Testis (tissue), 3 donors: ENCODE data around the gene HNRNPA1. TPM values are rescaled to one million over a fixed set of nuclear protein-coding genes. Genes with fewer than 3 reads are reported as not detected.
"Not testable (repeated sequence)": the region's sequence is repeated elsewhere in the genome, so short reads cannot be mapped to it uniquely, and the experiment has no call there.

Source experiments
- DNase-seq: peaks from one replicate; pipeline ENCODE4 v3.0.0-alpha.2; 2019
- H3K27ac ChIP-seq, 2 donors: fragments of 200-600 bp; sonication (generic); one replicate each; pipeline ENCODE4 v1.5.1; 2019
- H3K27me3 ChIP-seq: fragments of 200-600 bp; sonication (generic); one replicate; pipeline ENCODE4 v1.5.1; 2019
- H3K36me3 ChIP-seq: fragments of 200-600 bp; sonication (generic); one replicate; pipeline ENCODE4 v1.5.1; 2017; ENCODE audit warnings: low read depth; ENCODE audit errors: missing control alignments
- H3K4me1 ChIP-seq: fragments of 200-600 bp; sonication (generic); one replicate; pipeline ENCODE4 v1.5.1; 2019
- H3K4me3 ChIP-seq, 2 donors: fragments of 200-600 bp; sonication (generic); one replicate each; pipeline ENCODE4 v1.5.1; 2017 to 2019
- H3K9me3 ChIP-seq: fragments of 200-600 bp; sonication (generic); one replicate; pipeline ENCODE4 v1.5.1; 2017
- CTCF ChIP-seq, 3 experiments: fragments of 450-650 bp in 2 of 3; fragments of 200-600 bp in 1 of 3; sonication (generic) in 1 of 3; IDR thresholded peaks; one replicate each; pipeline ENCODE4 v1.5.1; 2016 to 2019; ENCODE audit warnings: antibody characterized with exemption in 3 of 3, mild to moderate bottlenecking in 2 of 3, moderate library complexity in 1 of 3
- POLR2A ChIP-seq: fragments of 450-650 bp; IDR thresholded peaks from one replicate; pipeline ENCODE4 v1.6.1; 2017; ENCODE audit warnings: antibody characterized with exemption, mild to moderate bottlenecking, moderate library complexity
- WGBS, 2 donors: methylation state at CpG; one replicate each; pipeline ENCODE4 v1.1.5; 2018; 5-methylcytosine and 5-hydroxymethylcytosine counted together
- intact Hi-C: fragments of 100-400 bp; cut with DNase I; formaldehyde crosslinking; loops from one replicate; pipeline ENCODE4 v1.15.1; 2023; ENCODE audit warnings: low total_unique reads
- polyA plus RNA-seq: library from polyadenylated mRNA; stranded (reverse); fragments of 350-450 nt; fragmentation: Illumina TruSeq; extraction: RNeasy Lipid Tissue Mini Kit (QIAGEN cat#74804); gene quantifications from one replicate; pipeline ENCODE4 v1.2.3, GENCODE V29; 2014; ENCODE audit warnings: low read depth, low replicate concordance; ENCODE audit not compliant: insufficient read depth
- total RNA-seq, 2 donors: library from RNA; depleted of rRNA; stranded (reverse); fragments of >200 nt; gene quantifications; one replicate each; pipeline ENCODE4 v1.2.3, GENCODE V29; 2016

The HNRNPA1 gene
- total and polyA plus RNA-seq, 3 donors from 2014 or later = 250 to 534 (median 293) TPM

GRCh38 chr12:54324617-54325441 lies 44.3 kb downstream of the HNRNPA1 start, which contains the start of gene COPZ1:
Gene COPZ1 (plus strand): TSS chr12:54325131. CDS start chr12:54325164, 33 bp downstream.
- DNase-seq = peak; percentile 98
- no peaks in the 10 kb centered on the region for H3K9me3 ChIP-seq
- TF ChIP-seq CTCF (IDR thresholded peaks at IDR 0.05) (peak; percentile 59 to 85 (median 62)), POLR2A (peak; percentile 70)
- H3K27me3 ChIP-seq = no peaks in the 10 kb centered on the region
- peak within 1 kb of the TSS; percentile 84 to 91 for H3K27ac ChIP-seq
- peak within 1 kb of the TSS; percentile 68 to 73 for H3K4me3 ChIP-seq
- WGBS, 2 donors = 2 to 6% methylated on average over 12 to 34 of the region's 34 CpGs
- H3K4me1 ChIP-seq = peaks cover 12% of the 10 kb centered on the region
- H3K36me3 ChIP-seq = no peaks in the 10 kb centered on the region
- intact Hi-C loops = no loop called here

- DNase-seq, intact Hi-C loops, H3K27me3 ChIP-seq, H3K36me3 ChIP-seq, H3K9me3 ChIP-seq: not testable (repeated sequence)
- Histone ChIP-seq H3K27ac (peak overlapping the region; percentile 84 to 91), H3K4me1 (peaks cover 17% of the 10 kb centered on the region), H3K4me3 (peak overlapping the region; percentile 68 to 73)
- WGBS, 2 donors = 29 to 36% methylated on average over 22 of the region's 22 CpGs
Observed at GRCh38 chr12:54325442-54326109, 45.0 kb downstream of the HNRNPA1 start.

- WGBS, 2 donors = 79 to 83% methylated on average over 6 of the region's 6 CpGs
- Histone ChIP-seq H3K27me3 (no peaks in the 10 kb centered on the region), H3K4me3 (no peak overlapping the region), H3K36me3 (no peaks in the 10 kb centered on the region), H3K27ac (no peak overlapping the region), H3K4me1 (peaks cover 17% of the 10 kb centered on the region), H3K9me3 (no peaks in the 10 kb centered on the region)
- intact Hi-C loops = no loop called here
- no peak for DNase-seq
- TF ChIP-seq CTCF (IDR thresholded peaks at IDR 0.05) (no peak), POLR2A (no peak)
Observed at GRCh38 chr12:54328595-54329337, 48.2 kb downstream of the HNRNPA1 start.

GRCh38 chr12:54329759-54330158 lies 49.2 kb downstream of the HNRNPA1 start:
- DNase-seq = no peak
- H3K4me3 ChIP-seq = no peak overlapping the region
- H3K27me3 ChIP-seq = no peaks in the 10 kb centered on the region
- no peaks in the 10 kb centered on the region for H3K36me3 ChIP-seq
- WGBS, 2 donors = 55 to 71% methylated on average over 5 of the region's 5 CpGs
- peaks cover 23% of the 10 kb centered on the region for H3K4me1 ChIP-seq
- no peaks in the 10 kb centered on the region for H3K9me3 ChIP-seq
- no peak for TF ChIP-seq POLR2A
- no peak for TF ChIP-seq CTCF (IDR thresholded peaks at IDR 0.05)
- intact Hi-C loops = no loop called here
- no peak overlapping the region for H3K27ac ChIP-seq

- Histone ChIP-seq H3K4me3 (no peak overlapping the region), H3K27me3 (no peaks in the 10 kb centered on the region), H3K27ac (no peak overlapping the region), H3K36me3 (no peaks in the 10 kb centered on the region), H3K4me1 (peaks cover 23% of the 10 kb centered on the region), H3K9me3 (no peaks in the 10 kb centered on the region)
- WGBS, 2 donors = 75 to 83% methylated on average over 3 of the region's 3 CpGs
- no peak for TF ChIP-seq CTCF (IDR thresholded peaks at IDR 0.05)
- TF ChIP-seq POLR2A = no peak
- intact Hi-C loops = no loop called here
- DNase-seq = no peak
Observed at GRCh38 chr12:54330442-54330841, 49.9 kb downstream of the HNRNPA1 start.
